Measurements from ENCODE around the gene THRB.

- TF ChIP-seq ATF7 (IDR thresholded peaks at IDR 0.05) (no peak), CTCF (IDR thresholded peaks at IDR 0.05 in 2 of 3, conservative IDR thresholded peaks at IDR 0.05 in 1 of 3; ENCODE audit: insufficient read depth in 2 of 3, low read depth in 1 of 3, low read length in 3 of 3) (no peak), ZNF133 (CRISPR knock-in tag; IDR thresholded peaks at IDR 0.05) (no peak)
Measured at GRCh38 chr3:24400450-24400849, 94.2 kb downstream of the THRB start.

Data from K562 (cell line).